Activated gamma-delta T cell (primary cell): ENCODE results near the gene CCDC39.

ENCODE experiments used
- DNase-seq: peaks from one replicate; lab custom pipeline; 2025; lab: John Stamatoyannopoulos, UW
- total RNA-seq, 2 donors: gene quantifications; one replicate each; lab custom pipeline; 2026; lab: John Stamatoyannopoulos, UW

The CCDC39 gene
- total RNA-seq, result 0 to 0.09 reads per million in 2 donors

DNA sequence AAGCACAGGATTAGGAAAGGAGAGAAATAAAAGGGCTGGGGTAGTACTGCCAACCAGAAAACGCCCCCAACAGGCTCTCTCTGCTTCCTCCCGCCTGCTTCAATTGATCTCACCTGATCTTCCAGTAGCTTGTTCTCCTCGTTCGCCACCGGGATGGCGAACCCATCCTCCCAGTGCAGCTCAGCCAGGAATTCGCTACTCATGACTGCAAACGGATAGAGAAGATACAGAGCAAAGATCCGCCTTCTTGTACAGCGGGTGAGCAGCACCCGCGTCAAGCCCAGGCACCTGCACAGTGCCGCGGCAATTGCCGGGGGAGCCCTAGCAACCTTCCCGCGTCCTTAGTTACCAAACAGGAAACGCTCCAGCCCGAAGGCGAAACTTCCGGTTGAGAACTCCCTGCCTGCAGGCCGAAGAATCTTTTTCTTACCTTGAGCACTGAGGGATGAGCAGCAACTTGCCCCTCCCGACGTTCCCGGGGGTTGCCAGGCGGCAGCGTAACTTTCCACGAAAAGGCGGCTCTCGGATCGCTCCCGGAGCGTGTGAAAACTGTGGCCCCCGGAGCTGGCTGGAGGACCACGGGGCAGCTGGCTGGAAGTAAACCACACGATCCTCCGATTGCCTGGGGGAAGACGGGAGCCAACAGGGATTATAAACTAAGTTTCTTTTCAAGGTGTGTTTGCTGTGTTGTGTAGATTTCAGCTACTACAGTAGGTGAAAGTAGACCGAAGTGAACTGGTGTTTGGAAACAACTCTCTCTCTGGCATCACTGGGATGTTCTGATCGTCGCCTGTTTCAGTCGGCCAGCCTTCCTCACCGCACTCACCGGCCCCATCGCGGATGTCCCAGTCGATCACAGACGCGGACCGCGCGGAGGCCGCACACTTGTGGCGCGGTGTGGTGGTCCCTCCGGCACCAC, at the start of gene CCDC39:
CCDC39 (minus strand) TSS at position 312 of the 919 bp plus-strand sequence; CDS start at position 203, 109 bp downstream.
- no peak for DNase-seq

DNA sequence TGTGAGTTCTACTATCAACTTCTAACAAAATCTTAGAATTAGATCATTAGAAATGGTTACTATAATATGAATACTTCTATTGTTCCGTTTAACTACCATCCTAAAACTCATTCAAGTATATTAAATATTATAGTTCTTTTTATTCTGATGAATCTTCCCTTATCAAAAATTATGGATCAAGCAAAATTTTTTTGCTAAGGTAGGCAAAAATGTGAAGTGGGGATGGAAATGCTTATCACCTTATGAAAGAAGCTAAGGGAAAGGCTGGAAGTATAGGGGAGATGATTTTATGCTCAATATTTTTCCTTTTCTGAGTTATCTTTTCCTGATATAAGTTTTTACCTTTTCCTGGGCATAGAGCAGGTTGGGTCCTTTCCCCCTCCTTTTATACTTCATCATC, 40.7 kb upstream of the CCDC39 start:
- DNase-seq, result no peak

- DNase-seq, result no peak
Observed at GRCh38 chr3:180707896-180708295, 28.6 kb upstream of the CCDC39 start.

- no peak for DNase-seq
Observed at GRCh38 chr3:180705619-180706018, 26.3 kb upstream of the CCDC39 start.

GRCh38 chr3:180704532-180704931, 25.2 kb upstream of the CCDC39 start:
- no peak for DNase-seq

GRCh38 chr3:180700941-180701340, 21.7 kb upstream of the CCDC39 start:
- no peak for DNase-seq

DNA sequence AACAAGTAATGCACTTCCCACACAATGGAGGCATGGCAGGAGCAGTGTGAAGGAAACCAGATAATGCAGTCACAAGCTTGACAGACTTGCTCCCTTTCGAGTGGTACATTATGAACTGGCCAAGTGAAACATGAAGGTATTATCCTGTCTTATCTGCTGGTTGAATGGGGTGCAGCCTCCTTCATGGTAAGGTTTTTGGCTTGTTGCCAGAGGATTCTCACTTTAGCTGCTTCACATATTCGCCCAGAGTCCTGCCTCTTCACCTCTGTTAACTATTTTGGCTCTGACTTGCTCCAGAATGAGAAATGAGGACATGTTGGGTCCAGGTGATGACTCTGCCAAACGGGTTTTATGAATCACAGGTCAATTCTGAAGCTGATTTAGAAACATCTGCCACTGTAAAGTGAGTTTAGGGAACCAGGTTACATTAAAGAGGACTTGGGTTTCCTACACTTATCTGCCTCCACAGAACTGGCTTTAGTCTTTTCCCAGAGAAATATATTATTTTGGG, 19.5 kb upstream of the CCDC39 start:
- no peak for DNase-seq

- DNase-seq, result no peak
Observed at GRCh38 chr3:180694321-180694720, 15.0 kb upstream of the CCDC39 start.

- DNase-seq, result no peak
Observed at GRCh38 chr3:180693656-180694055, 14.4 kb upstream of the CCDC39 start.

GRCh38 chr3:180690061-180690460, 10.8 kb upstream of the CCDC39 start:
- DNase-seq, result no peak

DNA sequence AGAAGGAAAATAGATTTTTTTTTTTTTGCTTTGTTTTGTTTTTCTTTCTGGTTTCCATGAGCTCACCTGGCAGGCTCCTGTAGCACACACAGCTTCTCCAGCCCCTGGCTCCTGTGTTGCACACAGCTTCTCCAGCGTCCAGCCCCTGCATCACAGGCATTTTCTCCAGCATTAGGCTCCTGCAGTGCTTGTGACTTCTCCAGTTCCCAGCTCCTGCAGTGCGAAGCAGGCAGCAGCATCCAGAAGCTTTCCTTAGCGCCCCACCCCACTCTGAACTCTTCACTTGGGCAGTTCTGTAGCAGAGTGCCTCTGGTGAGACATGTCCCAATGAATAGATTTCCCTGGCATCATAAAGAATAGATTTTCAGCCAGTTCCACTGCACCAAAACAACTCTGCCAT, 5.5 kb upstream of the CCDC39 start:
- DNase-seq, result no peak

GRCh38 chr3:180683816-180684215, 4.5 kb upstream of the CCDC39 start:
- no peak for DNase-seq

DNA sequence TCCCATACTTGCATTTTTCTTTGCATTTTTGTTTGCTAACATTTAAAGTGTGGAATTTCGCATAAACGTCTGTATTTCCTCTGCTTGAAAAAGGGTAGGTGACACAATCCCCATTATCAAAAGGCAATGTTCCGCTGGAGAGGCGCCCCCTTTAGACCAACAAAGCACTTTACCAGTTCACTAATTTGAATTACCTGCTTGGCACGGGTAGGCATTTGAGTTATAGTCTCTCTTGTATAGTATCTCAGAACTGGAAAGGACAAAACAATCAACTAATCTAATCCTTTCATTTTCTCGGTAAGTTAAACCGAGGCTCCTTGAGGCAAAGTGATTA, 775 bp upstream of the CCDC39 start:
- no peak for DNase-seq

DNA sequence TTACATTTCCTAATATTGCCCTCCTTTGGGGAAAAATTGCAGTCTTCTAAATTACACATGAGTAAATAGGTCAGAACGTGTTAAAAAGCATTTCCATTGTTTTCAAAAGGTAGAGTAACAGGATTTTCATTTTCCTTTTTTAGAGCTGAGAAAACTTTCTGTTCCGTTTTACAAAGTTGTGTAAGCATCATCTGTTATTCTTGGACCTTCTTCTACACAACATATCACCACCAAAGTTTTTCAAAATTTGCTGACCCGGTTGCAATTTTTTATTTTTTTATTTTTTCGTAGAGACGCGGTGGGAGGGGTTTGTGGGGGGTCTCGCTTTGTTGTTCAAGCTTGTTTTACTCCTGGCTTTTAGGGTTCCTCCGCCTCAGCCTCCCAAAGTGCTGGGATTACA, 1.1 kb downstream of the CCDC39 start:
- no peak for DNase-seq

GRCh38 chr3:180661444-180661843, 17.8 kb downstream of the CCDC39 start:
- no peak for DNase-seq

- no peak for DNase-seq
Observed at GRCh38 chr3:180657094-180657493, 22.2 kb downstream of the CCDC39 start.

GRCh38 chr3:180656406-180656805, 22.9 kb downstream of the CCDC39 start:
- DNase-seq, result no peak

- DNase-seq, result no peak
Observed at GRCh38 chr3:180646187-180646790, 33.0 kb downstream of the CCDC39 start.

- DNase-seq, result no peak
Observed at GRCh38 chr3:180640987-180641386, 38.3 kb downstream of the CCDC39 start.

GRCh38 chr3:180633722-180634121, 45.6 kb downstream of the CCDC39 start:
- no peak for DNase-seq

GRCh38 chr3:180631317-180631716, 48.0 kb downstream of the CCDC39 start:
- no peak for DNase-seq

DNA sequence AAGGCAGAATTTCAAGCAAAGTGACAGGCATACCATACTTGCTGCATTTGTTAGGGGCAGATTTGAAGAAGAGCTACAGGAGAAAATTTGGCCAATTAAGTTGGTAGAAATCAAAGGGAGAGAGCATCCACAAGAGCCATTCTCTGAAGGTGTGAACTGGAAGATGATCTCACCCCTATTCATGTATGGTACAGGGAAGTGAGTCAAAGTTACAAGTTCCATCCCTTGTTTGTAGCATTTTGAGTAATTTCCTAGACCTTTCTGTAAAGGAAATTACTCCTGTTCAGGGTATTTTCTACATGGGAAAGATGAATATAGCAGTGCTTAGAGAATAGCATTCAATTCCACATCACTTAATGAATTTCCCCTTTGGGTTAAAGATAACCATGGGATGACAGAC, 48.9 kb downstream of the CCDC39 start:
- no peak for DNase-seq

DNA sequence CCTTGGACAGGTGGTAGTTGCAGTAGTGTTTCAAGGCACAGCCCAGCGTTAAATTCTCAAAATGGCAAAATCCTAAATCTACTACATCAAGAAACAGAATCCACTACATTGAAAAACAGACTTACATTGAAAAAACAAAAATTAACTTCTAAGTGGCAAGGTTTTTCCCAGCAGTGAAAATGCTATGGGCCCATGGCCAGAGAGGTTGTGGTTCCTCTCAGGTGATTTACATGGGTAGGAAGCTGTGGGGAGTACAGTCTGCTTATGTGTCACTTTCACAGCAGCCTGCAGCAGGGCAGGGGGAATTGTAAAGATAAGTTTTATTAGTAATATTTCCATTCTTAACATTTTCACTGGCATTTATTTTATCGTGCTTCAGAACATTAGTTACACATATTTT, 52.4 kb downstream of the CCDC39 start:
- DNase-seq, result no peak
